Thyroid gland (tissue), 4 donors: ENCODE data around the gene KCNJ3.

ENCODE experiments used
- CTCF ChIP-seq, 6 experiments: fragments of 200-600 bp in 3 of 6; fragments of 450-650 bp in 3 of 6; sonication (generic) in 3 of 6; IDR thresholded peaks; one replicate each; pipeline ENCODE4 v1.5.1; 2016 to 2019; ENCODE audit warnings: antibody characterized with exemption in 6 of 6, mild to moderate bottlenecking in 2 of 6, inconsistent platforms in 1 of 6, moderate library complexity in 1 of 6
- POLR2A ChIP-seq, 2 donors: fragments of 450-650 bp; IDR thresholded peaks; one replicate each; pipeline ENCODE4 v1.6.1; 2017; ENCODE audit warnings: antibody characterized with exemption in 2 of 2, mild to moderate bottlenecking in 2 of 2, moderate library complexity in 1 of 2

GRCh38 chr2:154713675-154714074 lies 15.2 kb downstream of the KCNJ3 start:
- no peak for TF ChIP-seq CTCF (IDR thresholded peaks at IDR 0.05)
- no peak for TF ChIP-seq POLR2A (IDR thresholded peaks at IDR 0.05)
